ENCODE data around the gene ATP13A2.

Gene ATP13A2

DNA sequence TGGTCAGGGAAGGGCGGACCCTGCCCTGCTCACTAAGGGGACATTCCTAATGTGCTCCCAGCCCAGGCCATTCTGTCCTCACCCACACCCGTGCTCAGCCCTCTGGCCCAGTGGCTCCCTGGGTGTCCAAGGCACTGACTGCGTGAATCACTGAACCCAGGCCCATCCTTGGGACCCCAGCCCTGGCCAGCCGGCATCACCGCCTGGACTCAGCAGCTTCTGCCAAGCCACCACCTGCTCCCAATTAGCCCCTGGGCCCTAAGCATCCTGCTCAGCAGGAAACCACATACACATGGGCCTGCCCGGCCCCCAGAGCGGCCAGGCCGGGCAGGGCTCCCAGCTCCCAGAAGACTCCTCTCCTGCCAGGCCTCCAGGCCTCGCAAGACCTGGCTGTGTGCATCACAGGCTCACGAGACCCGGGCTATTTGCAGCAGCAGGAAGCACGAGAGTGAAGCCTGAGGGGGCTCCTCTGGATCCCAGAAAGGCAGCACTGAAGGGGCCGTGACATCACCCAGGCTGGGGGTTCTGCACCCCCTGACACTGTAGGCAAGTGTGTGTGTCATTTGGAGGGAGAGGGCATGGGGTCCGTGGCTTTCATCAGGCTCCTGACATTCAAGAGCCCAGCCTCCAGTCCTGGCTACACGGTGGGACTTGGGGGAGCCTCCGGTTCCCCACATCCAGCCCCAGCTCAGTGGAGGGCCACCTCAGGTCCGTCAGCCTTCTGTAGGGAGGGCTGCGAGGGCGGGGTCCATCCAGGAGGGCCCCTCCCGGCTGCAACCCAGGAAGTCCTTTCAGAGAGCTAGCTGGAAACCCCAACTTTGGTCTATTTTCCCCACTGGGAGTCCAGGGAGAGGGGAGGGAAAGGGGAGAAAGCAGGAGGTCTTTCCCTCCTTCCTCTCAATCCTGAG, 32.9 kb downstream of the ATP13A2 start:
- peak overlapping the region; percentile 62 to 66 for H3K4me3 ChIP-seq

GRCh38 chr1:16978139-16978538, 33.6 kb downstream of the ATP13A2 start:
- DNase-seq: no peak
- peaks cover 0 to 46% (median 40%) of the 10 kb centered on the region in 4 donors for H3K4me1 ChIP-seq
- no peaks in the 10 kb centered on the region for H3K36me3 ChIP-seq
- no peaks in the 10 kb centered on the region for H3K9me3 ChIP-seq
- TF ChIP-seq, protein P1, sequence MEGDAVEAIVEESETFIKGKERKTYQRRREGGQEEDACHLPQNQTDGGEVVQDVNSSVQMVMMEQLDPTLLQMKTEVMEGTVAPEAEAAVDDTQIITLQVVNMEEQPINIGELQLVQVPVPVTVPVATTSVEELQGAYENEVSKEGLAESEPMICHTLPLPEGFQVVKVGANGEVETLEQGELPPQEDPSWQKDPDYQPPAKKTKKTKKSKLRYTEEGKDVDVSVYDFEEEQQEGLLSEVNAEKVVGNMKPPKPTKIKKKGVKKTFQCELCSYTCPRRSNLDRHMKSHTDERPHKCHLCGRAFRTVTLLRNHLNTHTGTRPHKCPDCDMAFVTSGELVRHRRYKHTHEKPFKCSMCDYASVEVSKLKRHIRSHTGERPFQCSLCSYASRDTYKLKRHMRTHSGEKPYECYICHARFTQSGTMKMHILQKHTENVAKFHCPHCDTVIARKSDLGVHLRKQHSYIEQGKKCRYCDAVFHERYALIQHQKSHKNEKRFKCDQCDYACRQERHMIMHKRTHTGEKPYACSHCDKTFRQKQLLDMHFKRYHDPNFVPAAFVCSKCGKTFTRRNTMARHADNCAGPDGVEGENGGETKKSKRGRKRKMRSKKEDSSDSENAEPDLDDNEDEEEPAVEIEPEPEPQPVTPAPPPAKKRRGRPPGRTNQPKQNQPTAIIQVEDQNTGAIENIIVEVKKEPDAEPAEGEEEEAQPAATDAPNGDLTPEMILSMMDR (IDR thresholded peaks at IDR 0.05): no peak
- H3K27ac ChIP-seq: peak overlapping the region; percentile 86 to 98
- peak overlapping the region; percentile 62 to 66 for H3K4me3 ChIP-seq
- intact Hi-C loops (cut with DNase I; ENCODE audit: low total_unique reads): no loop called here
- no peaks in the 10 kb centered on the region for H3K27me3 ChIP-seq

More for the DNA sequence above, 32.9 kb downstream of the ATP13A2 start:
- H3K27me3 ChIP-seq: no peaks in the 10 kb centered on the region
- peak; percentile 83 to 93 for DNase-seq
- no peaks in the 10 kb centered on the region for H3K36me3 ChIP-seq
- H3K9me3 ChIP-seq: no peaks in the 10 kb centered on the region
- intact Hi-C loops (cut with DNase I; ENCODE audit: low total_unique reads): no loop called here
- TF ChIP-seq, protein P1 (IDR thresholded peaks at IDR 0.05): no peak
- peaks cover 0 to 46% (median 40%) of the 10 kb centered on the region in 4 donors for H3K4me1 ChIP-seq
- peak overlapping the region; percentile 86 to 98 for H3K27ac ChIP-seq

DNA sequence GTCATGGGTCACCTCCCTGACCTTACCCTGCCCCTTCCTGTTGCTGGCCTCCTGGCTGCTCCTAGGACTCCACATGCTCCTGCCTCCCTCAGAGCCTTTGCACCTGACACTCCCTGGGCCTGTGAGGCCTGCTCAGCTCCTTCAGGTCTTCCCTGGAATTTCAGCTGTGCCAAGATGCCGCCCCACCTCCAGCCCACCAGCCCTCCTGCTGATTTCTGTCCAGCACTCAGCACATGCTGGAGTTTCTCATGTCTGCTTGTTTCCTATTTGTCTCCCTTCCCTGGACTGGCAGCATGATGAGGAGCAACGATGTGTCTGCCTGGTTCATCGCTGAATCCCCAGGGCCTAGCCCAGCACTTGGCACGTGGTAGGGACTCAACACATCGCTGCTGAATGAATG, 34.4 kb downstream of the ATP13A2 start:
- TF ChIP-seq, protein P1 (IDR thresholded peaks at IDR 0.05): no peak
- Histone ChIP-seq H3K4me3 (no peak overlapping the region), H3K36me3 (no peaks in the 10 kb centered on the region), H3K27me3 (no peaks in the 10 kb centered on the region), H3K27ac (peak overlapping the region; percentile 86 to 98), H3K9me3 (no peaks in the 10 kb centered on the region), H3K4me1 (peaks cover 0 to 46% (median 40%) of the 10 kb centered on the region in 4 donors)
- intact Hi-C loops (cut with DNase I; ENCODE audit: low total_unique reads): no loop called here
- DNase-seq: no peak

DNA sequence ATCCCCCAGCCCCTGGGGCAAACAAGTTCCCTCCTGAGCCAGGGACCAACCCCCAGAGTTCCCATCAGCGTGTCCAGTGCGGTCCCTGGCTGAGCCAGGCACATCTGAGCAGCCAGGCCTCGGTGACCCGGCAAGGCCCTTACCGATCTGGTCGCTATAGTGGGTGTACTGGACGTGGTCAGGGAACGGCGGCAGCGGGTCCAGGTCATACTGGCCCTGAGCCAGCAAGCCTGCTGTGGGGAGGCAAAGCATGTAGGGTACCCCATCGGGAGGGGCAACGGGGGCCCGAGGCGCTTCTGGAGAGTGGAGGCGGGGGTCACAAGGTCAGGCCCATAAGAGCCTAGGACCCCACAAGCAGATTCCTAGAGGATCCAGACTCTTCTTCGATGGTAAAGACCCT, 34.8 kb downstream of the ATP13A2 start:
- H3K9me3 ChIP-seq: no peaks in the 10 kb centered on the region
- DNase-seq: no peak
- H3K4me3 ChIP-seq: no peak overlapping the region
- no peaks in the 10 kb centered on the region for H3K36me3 ChIP-seq
- peaks cover 0 to 48% (median 42%) of the 10 kb centered on the region in 4 donors for H3K4me1 ChIP-seq
- TF ChIP-seq, protein P1 (IDR thresholded peaks at IDR 0.05): no peak
- peak overlapping the region; percentile 86 to 98 for H3K27ac ChIP-seq
- no peaks in the 10 kb centered on the region for H3K27me3 ChIP-seq
- intact Hi-C loops (cut with DNase I; ENCODE audit: low total_unique reads): no loop called here

DNA sequence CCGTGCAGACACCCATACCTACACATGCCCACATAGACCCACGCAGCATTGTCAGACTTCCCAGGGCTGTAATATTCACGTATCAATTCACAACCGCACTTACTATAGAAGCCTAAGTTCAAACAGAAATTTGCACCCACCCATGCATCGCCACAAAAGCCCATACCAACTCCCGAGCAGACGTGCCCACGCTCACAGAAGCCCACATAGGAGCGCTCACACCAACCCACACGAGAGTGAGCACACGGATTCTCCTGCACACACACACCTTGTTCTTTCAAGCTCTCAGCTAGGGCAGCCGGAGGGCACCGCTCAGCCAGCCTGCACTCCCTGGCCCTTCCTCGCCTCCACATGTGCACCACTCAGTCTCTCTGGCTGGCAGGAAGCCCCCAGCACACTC, 35.9 kb downstream of the ATP13A2 start:
- intact Hi-C loops (cut with DNase I; ENCODE audit: low total_unique reads): no loop called here
- H3K36me3 ChIP-seq: peaks cover 0 to 9% (median 0%) of the 10 kb centered on the region in 3 donors
- peak overlapping the region; percentile 86 to 98 for H3K27ac ChIP-seq
- no peak overlapping the region for H3K4me3 ChIP-seq
- H3K9me3 ChIP-seq: no peaks in the 10 kb centered on the region
- peaks cover 0 to 55% (median 44%) of the 10 kb centered on the region in 4 donors for H3K4me1 ChIP-seq
- TF ChIP-seq, protein P1 (IDR thresholded peaks at IDR 0.05): no peak
- no peaks in the 10 kb centered on the region for H3K27me3 ChIP-seq
- DNase-seq: no peak

Measured in tibial artery (tissue), 4 donors.